ENCODE data around the gene ARID2.

ARID2 gene

GRCh38 chr12:45785315-45785714, 55.8 kb downstream of the ARID2 start:
- TF ChIP-seq EZH2phosphoT487 (conservative IDR thresholded peaks at IDR 0.05; ENCODE audit: low read length): no peak
- TF ChIP-seq CTCF (IDR thresholded peaks at IDR 0.05; ENCODE audit: insufficient read depth, low read length, poor library complexity, severe bottlenecking): no peak
- Histone ChIP-seq H4K20me1 (ENCODE audit: low read depth, low read length) (0 out of 2 replicates have a peak, but pooled peaks cover 15% of the 10 kb centered on the region), H3F3A (ENCODE audit: insufficient read depth) (0 out of 2 replicates have a peak, but pooled peaks cover 11% of the 10 kb centered on the region)

GRCh38 chr12:45789025-45789424, 59.5 kb downstream of the ARID2 start:
- Histone ChIP-seq H3K9me2 (replicated peaks; ENCODE audit: insufficient read depth, low read length) (no peaks in the 10 kb centered on the region), H3K9ac (ENCODE audit: low read length) (no peak overlapping the region), H3K9me3 (ENCODE audit: insufficient read depth, low read length) (no peaks in the 10 kb centered on the region), H2AFZ (ENCODE audit: low read depth, low read length, severe bottlenecking) (no peak overlapping the region), H3K4me2 (ENCODE audit: low read depth, low read length, poor library complexity, severe bottlenecking) (no peak overlapping the region), H4K20me1 (ENCODE audit: low read depth, low read length) (peaks cover 21% of the 10 kb centered on the region), H3F3A (ENCODE audit: insufficient read depth) (0 out of 2 replicates have a peak, but pooled peaks cover 11% of the 10 kb centered on the region), H3K4me3 (ENCODE audit: insufficient read depth, low read length, poor library complexity, severe bottlenecking) (no peak overlapping the region), H3K27me3 (ENCODE audit: low read length) (no peaks in the 10 kb centered on the region), H3K79me2 (ENCODE audit: insufficient read depth, low read length) (peaks cover 44% of the 10 kb centered on the region), H3K27ac (ENCODE audit: low read depth, low read length) (no peak overlapping the region), H3K36me3 (ENCODE audit: low read length) (no peaks in the 10 kb centered on the region)
- TF ChIP-seq EZH2phosphoT487 (conservative IDR thresholded peaks at IDR 0.05; ENCODE audit: low read length) (no peak), CTCF (IDR thresholded peaks at IDR 0.05; ENCODE audit: insufficient read depth, low read length, poor library complexity, severe bottlenecking) (no peak)

More at GRCh38 chr12:45785315-45785714, 55.8 kb downstream of the ARID2 start:
- Histone ChIP-seq H3K4me3 (ENCODE audit: insufficient read depth, low read length, poor library complexity, severe bottlenecking) (no peak overlapping the region), H3K36me3 (ENCODE audit: low read length) (no peaks in the 10 kb centered on the region), H3K27ac (ENCODE audit: low read depth, low read length) (no peak overlapping the region), H3K9me2 (replicated peaks; ENCODE audit: insufficient read depth, low read length) (no peaks in the 10 kb centered on the region), H2AFZ (ENCODE audit: low read depth, low read length, severe bottlenecking) (no peak overlapping the region), H3K9ac (ENCODE audit: low read length) (no peak overlapping the region), H3K27me3 (ENCODE audit: low read length) (no peaks in the 10 kb centered on the region), H3K79me2 (ENCODE audit: insufficient read depth, low read length) (peaks cover 18% of the 10 kb centered on the region), H3K9me3 (ENCODE audit: insufficient read depth, low read length) (no peaks in the 10 kb centered on the region), H3K4me2 (ENCODE audit: low read depth, low read length, poor library complexity, severe bottlenecking) (no peak overlapping the region)

- Histone ChIP-seq H4K20me1 (ENCODE audit: low read depth, low read length) (peaks cover 17% of the 10 kb centered on the region), H3K4me2 (ENCODE audit: low read depth, low read length, poor library complexity, severe bottlenecking) (no peak overlapping the region), H3K36me3 (ENCODE audit: low read length) (no peaks in the 10 kb centered on the region), H3K9ac (ENCODE audit: low read length) (no peak overlapping the region), H3F3A (ENCODE audit: insufficient read depth) (0 out of 2 replicates have a peak, but pooled peaks cover 6% of the 10 kb centered on the region), H3K4me3 (ENCODE audit: insufficient read depth, low read length, poor library complexity, severe bottlenecking) (no peak overlapping the region), H3K27ac (ENCODE audit: low read depth, low read length) (no peak overlapping the region), H3K9me2 (replicated peaks; ENCODE audit: insufficient read depth, low read length) (no peaks in the 10 kb centered on the region), H3K9me3 (ENCODE audit: insufficient read depth, low read length) (no peaks in the 10 kb centered on the region), H3K27me3 (ENCODE audit: low read length) (no peaks in the 10 kb centered on the region), H2AFZ (ENCODE audit: low read depth, low read length, severe bottlenecking) (no peak overlapping the region), H3K79me2 (ENCODE audit: insufficient read depth, low read length) (peaks cover 39% of the 10 kb centered on the region)
- TF ChIP-seq CTCF (IDR thresholded peaks at IDR 0.05; ENCODE audit: insufficient read depth, low read length, poor library complexity, severe bottlenecking): no peak
- no peak for TF ChIP-seq EZH2phosphoT487 (conservative IDR thresholded peaks at IDR 0.05; ENCODE audit: low read length)
Measured at GRCh38 chr12:45794422-45794821, 64.9 kb downstream of the ARID2 start.

Data from SU-DHL-6 (cell line).